C4-2B (cell line): Measurements from ENCODE around the gene HAGH.

ENCODE experiments used
- H3K27ac ChIP-seq: fragments of 450-650 bp; 2 replicates; pipeline ENCODE4 v1.5.1; 2017
- CTCF ChIP-seq: fragments of 450-650 bp; conservative IDR thresholded peaks from 2 replicates; pipeline ENCODE4 v1.5.1; 2017; ENCODE audit warnings: mild to moderate bottlenecking
- ZFX ChIP-seq: fragments of 450-650 bp; IDR thresholded peaks from 2 replicates; pipeline ENCODE4 v1.6.1; 2017

HAGH gene

GRCh38 chr16:1863681-1864460 lies 37.2 kb upstream of the HAGH start:
- TF ChIP-seq ZFX (no peak), CTCF (peak; percentile 83)
- no peak overlapping the region for H3K27ac ChIP-seq

- no peak for TF ChIP-seq CTCF
- no peak for TF ChIP-seq ZFX
- no peak overlapping the region for H3K27ac ChIP-seq
These were observed 35.8 kb upstream of the HAGH start for GRCh38 chr16:1862394-1862793.

- no peak for TF ChIP-seq ZFX
- TF ChIP-seq CTCF = no peak
- no peak overlapping the region for H3K27ac ChIP-seq
These were observed 35.1 kb upstream of the HAGH start for GRCh38 chr16:1861730-1862129.

- TF ChIP-seq ZFX (no peak), CTCF (no peak)
- H3K27ac ChIP-seq = no peak overlapping the region
These were observed 33.0 kb upstream of the HAGH start for GRCh38 chr16:1859650-1860049.

GRCh38 chr16:1858189-1858865 lies 31.7 kb upstream of the HAGH start:
- TF ChIP-seq CTCF = no peak
- no peak for TF ChIP-seq ZFX
- H3K27ac ChIP-seq = no peak overlapping the region

GRCh38 chr16:1857433-1858097 lies 30.9 kb upstream of the HAGH start:
- no peak overlapping the region for H3K27ac ChIP-seq
- TF ChIP-seq CTCF (no peak), ZFX (no peak)

- no peak for TF ChIP-seq ZFX
- TF ChIP-seq CTCF = no peak
- no peak overlapping the region for H3K27ac ChIP-seq
These were observed 25.2 kb upstream of the HAGH start for GRCh38 chr16:1851793-1852192.
